GM23338 (cell line): ENCODE measurements around the gene DPYD. TPM values are rescaled to one million over a fixed set of nuclear protein-coding genes. Genes with fewer than 3 reads are reported as not detected.

ENCODE experiments used
- ATAC-seq: fragments of 200-7000 bp; cut with Tn5 transposase; 3 replicates; pipeline ENCODE4 v1.9.1; 2020
- DNase-seq: peaks from one replicate; pipeline ENCODE4 v3.0.0-alpha.2; 2015; ENCODE audit warnings: low spot score
- H2AFZ ChIP-seq: fragments of 200-600 bp; sonication (generic); 2 replicates; pipeline ENCODE4 v1.8.0; 2016; ENCODE audit warnings: antibody characterized with exemption, mild to moderate bottlenecking, moderate library complexity
- H3F3A ChIP-seq: fragments of 200-600 bp; sonication (generic); replicated peaks from 2 replicates; pipeline ENCODE4 v1.8.0; 2017; ENCODE audit warnings: antibody characterized with exemption, mixed run types, low read depth
- H3K27ac ChIP-seq: fragments of 200-600 bp; sonication (generic); 2 replicates; pipeline ENCODE4 v1.6.1; 2016; ENCODE audit warnings: low read depth
- H3K27me3 ChIP-seq: fragments of 200-600 bp; sonication (generic); 2 replicates; pipeline ENCODE4 v1.8.0; 2016; ENCODE audit warnings: mild to moderate bottlenecking, mixed run types, moderate library complexity; ENCODE audit not compliant: insufficient read depth
- H3K36me3 ChIP-seq: fragments of 200-600 bp; sonication (generic); 2 replicates; pipeline ENCODE4 v1.8.0; 2016; ENCODE audit warnings: mild to moderate bottlenecking; ENCODE audit not compliant: insufficient read depth
- H3K4me1 ChIP-seq: fragments of 200-600 bp; sonication (generic); 2 replicates; pipeline ENCODE4 v1.8.0; 2016; ENCODE audit warnings: mild to moderate bottlenecking, moderate library complexity; ENCODE audit not compliant: insufficient read depth
- H3K4me2 ChIP-seq: fragments of 200-600 bp; sonication (generic); 2 replicates; pipeline ENCODE4 v1.7.1; 2017; ENCODE audit warnings: mixed run types
- H3K4me3 ChIP-seq: fragments of 200-600 bp; sonication (generic); 2 replicates; pipeline ENCODE4 v1.6.1; 2016; ENCODE audit warnings: mixed run types
- H3K79me2 ChIP-seq: fragments of 200-600 bp; sonication (generic); replicated peaks from 2 replicates; pipeline ENCODE4 v1.8.0; 2017; ENCODE audit warnings: mild to moderate bottlenecking; ENCODE audit not compliant: insufficient read depth
- H3K9me2 ChIP-seq: fragments of 200-600 bp; sonication (generic); 2 replicates; pipeline ENCODE4 v1.8.0; 2017; ENCODE audit not compliant: insufficient read depth
- H4K20me1 ChIP-seq: fragments of 200-600 bp; sonication (generic); replicated peaks from 2 replicates; pipeline ENCODE4 v1.8.0; 2017; ENCODE audit warnings: mild to moderate bottlenecking; ENCODE audit not compliant: insufficient read depth
- H3K27ac Mint-ChIP-seq: 2 replicates; pipeline ENCODE4 v1.8.0; 2020; ENCODE audit warnings: inconsistent platforms, mild to moderate bottlenecking, moderate library complexity, mixed read lengths
- H3K27me3 Mint-ChIP-seq: 3 replicates; pipeline ENCODE4 v1.8.0; 2022; ENCODE audit warnings: low read depth, mild to moderate bottlenecking, moderate library complexity, mixed read lengths, inconsistent platforms; ENCODE audit not compliant: insufficient read depth, poor library complexity
- H3K36me3 Mint-ChIP-seq: 3 replicates; pipeline ENCODE4 v1.8.0; 2021; ENCODE audit warnings: low read depth, mild to moderate bottlenecking, inconsistent platforms, moderate library complexity, mixed read lengths
- H3K4me1 Mint-ChIP-seq: 3 replicates; pipeline ENCODE4 v1.8.0; 2020; ENCODE audit warnings: mild to moderate bottlenecking, inconsistent platforms, mixed read lengths
- H3K4me3 Mint-ChIP-seq: 3 replicates; pipeline ENCODE4 v1.8.0; 2021; ENCODE audit warnings: moderate library complexity, mild to moderate bottlenecking, inconsistent platforms, mixed read lengths
- H3K9me3 Mint-ChIP-seq: 3 replicates; pipeline ENCODE4 v1.8.0; 2020; ENCODE audit warnings: moderate library complexity, mild to moderate bottlenecking, inconsistent platforms, mixed read lengths
- CREB1 ChIP-seq: fragments of 250-450 bp; sonication (Bioruptor Pico); IDR thresholded peaks from 2 replicates; pipeline ENCODE4 v1.5.0; 2020; ENCODE audit warnings: low read depth, mild to moderate bottlenecking, moderate library complexity
- CTCF ChIP-seq, 2 experiments: fragments of 200-600 bp in 1 of 2; sonication (generic) in 1 of 2; conservative IDR thresholded peaks; 2 replicates each; pipeline versions ENCODE4 v1.5.1 to v1.6.1; 2016 to 2017; ENCODE audit warnings: antibody characterized with exemption in 2 of 2, low read depth in 2 of 2, mild to moderate bottlenecking in 2 of 2, moderate library complexity in 1 of 2
- EZH2 ChIP-seq: fragments of 200-600 bp; sonication (generic); IDR thresholded peaks from one replicate; pipeline ENCODE4 v1.8.0; 2017; ENCODE audit warnings: antibody characterized with exemption, mild to moderate bottlenecking, low read depth; ENCODE audit not compliant: unreplicated experiment
- EZH2phosphoT487 ChIP-seq: fragments of 200-600 bp; sonication (generic); IDR thresholded peaks from one replicate; pipeline ENCODE4 v1.8.1; 2018; ENCODE audit warnings: antibody characterized with exemption; ENCODE audit not compliant: unreplicated experiment
- JUNB ChIP-seq: IDR thresholded peaks from one replicate; pipeline ENCODE4 v1.6.1; 2016; ENCODE audit warnings: antibody characterized with exemption; ENCODE audit not compliant: unreplicated experiment
- POLR2AphosphoS5 ChIP-seq: IDR thresholded peaks from 2 replicates; pipeline ENCODE4 v1.6.1; 2016; ENCODE audit warnings: antibody characterized with exemption, low read depth
- ZNF114 ChIP-seq: fragments of 250-450 bp; sonication (Bioruptor Pico); IDR thresholded peaks from 2 replicates; pipeline ENCODE4 v1.5.0; 2020; ENCODE audit warnings: mild to moderate bottlenecking, moderate library complexity
- ZNF331 ChIP-seq: fragments of 250-450 bp; sonication (Bioruptor Pico); IDR thresholded peaks from 2 replicates; pipeline ENCODE4 v1.5.0; 2020; ENCODE audit warnings: low read depth, mild to moderate bottlenecking, moderate library complexity
- polyA plus RNA-seq: library from polyadenylated mRNA; unstranded; fragments of >200 nt; fragmentation: Nextera tagmentation; extraction: Ambion mirVana; gene quantifications from 2 replicates; pipeline ENCODE4 v1.2.1, GENCODE V29; 2016
- total RNA-seq: library from RNA; depleted of rRNA; stranded (reverse); fragments of >200 nt; shearing (Covaris generic); gene quantifications from 2 replicates; pipeline ENCODE4 v1.2.3, GENCODE V29; 2014
- TF ChIP-seq, protein P1 (sequence below): IDR thresholded peaks from one replicate; pipeline ENCODE4 v1.6.1; 2018; ENCODE audit warnings: antibody characterized with exemption; ENCODE audit not compliant: unreplicated experiment
- TF ChIP-seq, protein P2 (sequence below): fragments of 250-450 bp; sonication (Bioruptor Pico); IDR thresholded peaks from 2 replicates; pipeline ENCODE4 v1.5.0; 2020; ENCODE audit warnings: mild to moderate bottlenecking, moderate library complexity

The DPYD gene
- total and polyA plus RNA-seq, 2 experiments from 2014 or later, result 0.50 to 1.6 TPM

DNA sequence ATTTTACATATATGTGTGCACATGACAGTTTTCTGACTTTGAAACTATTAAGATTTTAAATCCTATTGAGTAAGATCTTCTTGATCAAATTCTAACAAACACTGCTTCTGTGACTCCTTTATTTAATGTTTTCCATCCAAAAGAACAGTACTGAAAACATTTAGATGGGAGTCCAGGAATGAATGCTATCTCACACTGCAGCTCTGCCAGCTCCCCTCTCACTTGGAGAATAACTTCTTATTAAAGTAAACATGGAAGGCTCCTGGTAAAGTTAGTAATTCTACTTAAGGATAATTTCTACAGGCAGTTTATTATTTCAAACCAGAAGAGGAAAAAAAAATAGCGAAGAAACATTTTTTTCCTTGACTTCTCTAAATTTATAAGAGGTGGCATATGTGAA lies 349.1 kb downstream of the DPYD start (continued):
- TF ChIP-seq, protein P1, sequence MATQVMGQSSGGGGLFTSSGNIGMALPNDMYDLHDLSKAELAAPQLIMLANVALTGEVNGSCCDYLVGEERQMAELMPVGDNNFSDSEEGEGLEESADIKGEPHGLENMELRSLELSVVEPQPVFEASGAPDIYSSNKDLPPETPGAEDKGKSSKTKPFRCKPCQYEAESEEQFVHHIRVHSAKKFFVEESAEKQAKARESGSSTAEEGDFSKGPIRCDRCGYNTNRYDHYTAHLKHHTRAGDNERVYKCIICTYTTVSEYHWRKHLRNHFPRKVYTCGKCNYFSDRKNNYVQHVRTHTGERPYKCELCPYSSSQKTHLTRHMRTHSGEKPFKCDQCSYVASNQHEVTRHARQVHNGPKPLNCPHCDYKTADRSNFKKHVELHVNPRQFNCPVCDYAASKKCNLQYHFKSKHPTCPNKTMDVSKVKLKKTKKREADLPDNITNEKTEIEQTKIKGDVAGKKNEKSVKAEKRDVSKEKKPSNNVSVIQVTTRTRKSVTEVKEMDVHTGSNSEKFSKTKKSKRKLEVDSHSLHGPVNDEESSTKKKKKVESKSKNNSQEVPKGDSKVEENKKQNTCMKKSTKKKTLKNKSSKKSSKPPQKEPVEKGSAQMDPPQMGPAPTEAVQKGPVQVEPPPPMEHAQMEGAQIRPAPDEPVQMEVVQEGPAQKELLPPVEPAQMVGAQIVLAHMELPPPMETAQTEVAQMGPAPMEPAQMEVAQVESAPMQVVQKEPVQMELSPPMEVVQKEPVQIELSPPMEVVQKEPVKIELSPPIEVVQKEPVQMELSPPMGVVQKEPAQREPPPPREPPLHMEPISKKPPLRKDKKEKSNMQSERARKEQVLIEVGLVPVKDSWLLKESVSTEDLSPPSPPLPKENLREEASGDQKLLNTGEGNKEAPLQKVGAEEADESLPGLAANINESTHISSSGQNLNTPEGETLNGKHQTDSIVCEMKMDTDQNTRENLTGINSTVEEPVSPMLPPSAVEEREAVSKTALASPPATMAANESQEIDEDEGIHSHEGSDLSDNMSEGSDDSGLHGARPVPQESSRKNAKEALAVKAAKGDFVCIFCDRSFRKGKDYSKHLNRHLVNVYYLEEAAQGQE, result no peak
- TF ChIP-seq EZH2 (no peak), JUNB (no peak), ZNF331 (no peak)

- Mint-ChIP-seq H3K4me1 (peaks cover 14% of the 10 kb centered on the region), H3K9me3 (no peaks in the 10 kb centered on the region), H3K36me3 (no peaks in the 10 kb centered on the region), H3K4me3 (no peak overlapping the region), H3K27me3 (no peaks in the 10 kb centered on the region), H3K27ac (no peak overlapping the region)
- Histone ChIP-seq H3K4me3 (no peak overlapping the region), H3K79me2 (no peaks in the 10 kb centered on the region), H3F3A (no peaks in the 10 kb centered on the region), H3K27ac (no peak overlapping the region), H3K9me2 (no peaks in the 10 kb centered on the region), H3K27me3 (no peaks in the 10 kb centered on the region), H3K4me1 (peaks cover 14% of the 10 kb centered on the region; the same call in 1 of the 2 replicates), H3K4me2 (no peak overlapping the region), H3K36me3 (no peaks in the 10 kb centered on the region), H2AFZ (no peak overlapping the region), H4K20me1 (no peaks in the 10 kb centered on the region)
- ATAC-seq (no peak), DNase-seq (no peak)
- TF ChIP-seq ZNF331 (no peak), ZNF114 (CRISPR knock-in tag) (no peak), CREB1 (CRISPR knock-in tag) (no peak), EZH2 (no peak), CTCF (conservative IDR thresholded peaks at IDR 0.05; ENCODE audit: low read depth in 2 of 2) (no peak), POLR2AphosphoS5 (no peak), EZH2phosphoT487 (no peak), JUNB (no peak)
- TF ChIP-seq, protein P1, result no peak
- TF ChIP-seq, protein P2, sequence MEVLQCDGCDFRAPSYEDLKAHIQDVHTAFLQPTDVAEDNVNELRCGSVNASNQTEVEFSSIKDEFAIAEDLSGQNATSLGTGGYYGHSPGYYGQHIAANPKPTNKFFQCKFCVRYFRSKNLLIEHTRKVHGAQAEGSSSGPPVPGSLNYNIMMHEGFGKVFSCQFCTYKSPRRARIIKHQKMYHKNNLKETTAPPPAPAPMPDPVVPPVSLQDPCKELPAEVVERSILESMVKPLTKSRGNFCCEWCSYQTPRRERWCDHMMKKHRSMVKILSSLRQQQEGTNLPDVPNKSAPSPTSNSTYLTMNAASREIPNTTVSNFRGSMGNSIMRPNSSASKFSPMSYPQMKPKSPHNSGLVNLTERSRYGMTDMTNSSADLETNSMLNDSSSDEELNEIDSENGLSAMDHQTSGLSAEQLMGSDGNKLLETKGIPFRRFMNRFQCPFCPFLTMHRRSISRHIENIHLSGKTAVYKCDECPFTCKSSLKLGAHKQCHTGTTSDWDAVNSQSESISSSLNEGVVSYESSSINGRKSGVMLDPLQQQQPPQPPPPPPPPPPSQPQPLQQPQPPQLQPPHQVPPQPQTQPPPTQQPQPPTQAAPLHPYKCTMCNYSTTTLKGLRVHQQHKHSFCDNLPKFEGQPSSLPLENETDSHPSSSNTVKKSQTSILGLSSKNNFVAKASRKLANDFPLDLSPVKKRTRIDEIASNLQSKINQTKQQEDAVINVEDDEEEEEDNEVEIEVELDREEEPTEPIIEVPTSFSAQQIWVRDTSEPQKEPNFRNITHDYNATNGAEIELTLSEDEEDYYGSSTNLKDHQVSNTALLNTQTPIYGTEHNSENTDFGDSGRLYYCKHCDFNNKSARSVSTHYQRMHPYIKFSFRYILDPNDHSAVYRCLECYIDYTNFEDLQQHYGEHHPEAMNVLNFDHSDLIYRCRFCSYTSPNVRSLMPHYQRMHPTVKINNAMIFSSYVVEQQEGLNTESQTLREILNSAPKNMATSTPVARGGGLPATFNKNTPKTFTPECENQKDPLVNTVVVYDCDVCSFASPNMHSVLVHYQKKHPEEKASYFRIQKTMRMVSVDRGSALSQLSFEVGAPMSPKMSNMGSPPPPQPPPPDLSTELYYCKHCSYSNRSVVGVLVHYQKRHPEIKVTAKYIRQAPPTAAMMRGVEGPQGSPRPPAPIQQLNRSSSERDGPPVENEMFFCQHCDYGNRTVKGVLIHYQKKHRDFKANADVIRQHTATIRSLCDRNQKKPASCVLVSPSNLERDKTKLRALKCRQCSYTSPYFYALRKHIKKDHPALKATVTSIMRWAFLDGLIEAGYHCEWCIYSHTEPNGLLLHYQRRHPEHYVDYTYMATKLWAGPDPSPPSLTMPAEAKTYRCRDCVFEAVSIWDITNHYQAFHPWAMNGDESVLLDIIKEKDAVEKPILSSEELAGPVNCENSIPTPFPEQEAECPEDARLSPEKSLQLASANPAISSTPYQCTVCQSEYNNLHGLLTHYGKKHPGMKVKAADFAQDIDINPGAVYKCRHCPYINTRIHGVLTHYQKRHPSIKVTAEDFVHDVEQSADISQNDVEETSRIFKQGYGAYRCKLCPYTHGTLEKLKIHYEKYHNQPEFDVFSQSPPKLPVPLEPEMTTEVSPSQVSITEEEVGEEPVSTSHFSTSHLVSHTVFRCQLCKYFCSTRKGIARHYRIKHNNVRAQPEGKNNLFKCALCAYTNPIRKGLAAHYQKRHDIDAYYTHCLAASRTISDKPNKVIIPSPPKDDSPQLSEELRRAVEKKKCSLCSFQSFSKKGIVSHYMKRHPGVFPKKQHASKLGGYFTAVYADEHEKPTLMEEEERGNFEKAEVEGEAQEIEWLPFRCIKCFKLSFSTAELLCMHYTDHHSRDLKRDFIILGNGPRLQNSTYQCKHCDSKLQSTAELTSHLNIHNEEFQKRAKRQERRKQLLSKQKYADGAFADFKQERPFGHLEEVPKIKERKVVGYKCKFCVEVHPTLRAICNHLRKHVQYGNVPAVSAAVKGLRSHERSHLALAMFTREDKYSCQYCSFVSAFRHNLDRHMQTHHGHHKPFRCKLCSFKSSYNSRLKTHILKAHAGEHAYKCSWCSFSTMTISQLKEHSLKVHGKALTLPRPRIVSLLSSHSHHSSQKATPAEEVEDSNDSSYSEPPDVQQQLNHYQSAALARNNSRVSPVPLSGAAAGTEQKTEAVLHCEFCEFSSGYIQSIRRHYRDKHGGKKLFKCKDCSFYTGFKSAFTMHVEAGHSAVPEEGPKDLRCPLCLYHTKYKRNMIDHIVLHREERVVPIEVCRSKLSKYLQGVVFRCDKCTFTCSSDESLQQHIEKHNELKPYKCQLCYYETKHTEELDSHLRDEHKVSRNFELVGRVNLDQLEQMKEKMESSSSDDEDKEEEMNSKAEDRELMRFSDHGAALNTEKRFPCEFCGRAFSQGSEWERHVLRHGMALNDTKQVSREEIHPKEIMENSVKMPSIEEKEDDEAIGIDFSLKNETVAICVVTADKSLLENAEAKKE (CRISPR knock-in tag), result no peak
Observed at GRCh38 chr1:97570691-97571090, 350.1 kb downstream of the DPYD start.
